OCI-LY7 (cell line): Measurements from ENCODE around the gene POTEM. TPM values are rescaled to one million over a fixed set of nuclear protein-coding genes. Genes with fewer than 3 reads are reported as not detected.
"Not testable (repeated sequence)": the region's sequence is repeated elsewhere in the genome, so short reads cannot be mapped to it uniquely, and the experiment has no call there.

Experiments
- BruUV-seq: library from RNA; stranded (reverse); fragments of 400-500 nt; replicated peaks from 2 replicates; lab custom pipeline; 2021; lab: Mats Ljungman, UMichigan
- CTCF ChIA-PET: fragments of 300-600 bp; sonication (Branson Sonifier 250); formaldehyde crosslinking; loops from one replicate; lab custom pipeline; 2022; ENCODE audit warnings: antibody characterized with exemption; ENCODE audit not compliant: unreplicated experiment; lab: Charles Lee
- POLR2A ChIA-PET: fragments of 300-600 bp; sonication (Branson Sonifier 250); formaldehyde crosslinking; loops from one replicate; lab custom pipeline; 2022; ENCODE audit warnings: antibody characterized with exemption; lab: Charles Lee
- DNase-seq: peaks from one replicate; pipeline ENCODE4 v3.0.0-alpha.2; 2015; ENCODE audit warnings: low spot score
- H2AFZ ChIP-seq: fragments of 200-600 bp; sonication (generic), shearing (Covaris generic); 2 replicates; pipeline ENCODE4 v1.6.1; 2014; ENCODE audit warnings: mild to moderate bottlenecking, antibody characterized with exemption, low read length, moderate library complexity
- H3K27ac ChIP-seq: fragments of 200-600 bp; sonication (generic); 2 replicates; pipeline ENCODE4 v1.5.1; 2014; ENCODE audit warnings: mixed run types, low read depth, mild to moderate bottlenecking, moderate library complexity, low read length, inconsistent platforms; ENCODE audit not compliant: poor library complexity, severe bottlenecking
- H3K36me3 ChIP-seq: fragments of 200-600 bp; sonication (generic); 2 replicates; pipeline ENCODE4 v1.6.1; 2014; ENCODE audit warnings: mild to moderate bottlenecking, antibody characterized with exemption, low read length, moderate library complexity, mixed read lengths; ENCODE audit not compliant: insufficient read depth
- H3K4me1 ChIP-seq: fragments of 200-600 bp; sonication (generic); 2 replicates; pipeline ENCODE4 v1.5.1; 2014; ENCODE audit warnings: mild to moderate bottlenecking, low read length; ENCODE audit not compliant: insufficient read depth, poor library complexity, severe bottlenecking
- H3K4me2 ChIP-seq: fragments of 200-600 bp; sonication (generic); 2 replicates; pipeline ENCODE4 v1.6.1; 2014; ENCODE audit warnings: mild to moderate bottlenecking, low read length
- H3K4me3 ChIP-seq: fragments of 200-600 bp; sonication (generic); 2 replicates; pipeline ENCODE4 v1.5.1; 2014; ENCODE audit warnings: mild to moderate bottlenecking, low read depth, low read length; ENCODE audit not compliant: poor library complexity, severe bottlenecking
- H3K79me2 ChIP-seq: fragments of 200-600 bp; sonication (generic); 2 replicates; pipeline ENCODE4 v1.6.1; 2016; ENCODE audit warnings: low read depth, mild to moderate bottlenecking, low read length, moderate library complexity, mixed read lengths; ENCODE audit not compliant: insufficient read depth
- H3K9me2 ChIP-seq: fragments of 200-600 bp; sonication (generic); 2 replicates; pipeline ENCODE4 v1.6.1; 2016; ENCODE audit warnings: mild to moderate bottlenecking, low read length, mixed read lengths; ENCODE audit not compliant: insufficient read depth
- H3K9me3 ChIP-seq: fragments of 200-600 bp; sonication (generic); 2 replicates; pipeline ENCODE4 v1.6.1; 2014; ENCODE audit warnings: mild to moderate bottlenecking, mixed run types, low read length, mixed read lengths
- H4K20me1 ChIP-seq: fragments of 200-600 bp; sonication (generic); 2 replicates; pipeline ENCODE4 v1.6.1; 2014; ENCODE audit warnings: mild to moderate bottlenecking, antibody characterized with exemption, low read length, moderate library complexity, mixed read lengths; ENCODE audit not compliant: insufficient read depth
- intact Hi-C: fragments of 100-400 bp; cut with micrococcal nuclease; formaldehyde crosslinking; loops from one replicate; pipeline ENCODE4 v1.10.0; 2022; ENCODE audit not compliant: unreplicated experiment
- total RNA-seq, 2 experiments: library from RNA; depleted of rRNA in 1 of 2; stranded (reverse); fragments of >200 nt in 1 of 2; shearing (Covaris generic) in 1 of 2; gene quantifications; 2 replicates each; pipeline ENCODE4 v1.2.3, GENCODE V29; 2014 to 2022

The POTEM gene
- total RNA-seq, 2 experiments from 2014 or later: 0.19 to 1.0 TPM

DNA sequence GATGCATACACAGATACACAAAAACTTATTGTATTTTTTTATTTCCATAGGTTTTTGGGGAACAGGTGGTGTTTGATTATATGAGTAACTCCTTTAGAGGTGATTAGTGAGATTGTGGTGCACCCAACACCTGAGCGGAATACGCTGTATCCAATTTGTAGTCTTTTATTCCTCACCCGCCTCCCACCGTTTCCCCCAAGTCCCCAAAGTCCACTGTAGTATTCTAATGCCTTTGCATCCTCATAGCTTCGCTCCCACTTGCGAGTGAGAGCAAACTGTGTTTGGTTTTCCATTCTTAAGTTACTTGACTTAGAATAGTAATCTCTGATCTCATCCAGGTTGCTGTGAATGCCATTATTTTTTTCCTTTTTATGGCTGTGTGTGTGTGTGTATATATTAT, 17.3 kb upstream of the POTEM start:
- H2AFZ ChIP-seq, CTCF ChIA-PET, H3K79me2 ChIP-seq, H3K27ac ChIP-seq, DNase-seq, H3K4me1 ChIP-seq, H3K4me3 ChIP-seq, BruUV-seq, intact Hi-C loops, H3K36me3 ChIP-seq, H3K9me2 ChIP-seq, H4K20me1 ChIP-seq, POLR2A ChIA-PET, H3K9me3 ChIP-seq, H3K4me2 ChIP-seq: not testable (repeated sequence)

DNA sequence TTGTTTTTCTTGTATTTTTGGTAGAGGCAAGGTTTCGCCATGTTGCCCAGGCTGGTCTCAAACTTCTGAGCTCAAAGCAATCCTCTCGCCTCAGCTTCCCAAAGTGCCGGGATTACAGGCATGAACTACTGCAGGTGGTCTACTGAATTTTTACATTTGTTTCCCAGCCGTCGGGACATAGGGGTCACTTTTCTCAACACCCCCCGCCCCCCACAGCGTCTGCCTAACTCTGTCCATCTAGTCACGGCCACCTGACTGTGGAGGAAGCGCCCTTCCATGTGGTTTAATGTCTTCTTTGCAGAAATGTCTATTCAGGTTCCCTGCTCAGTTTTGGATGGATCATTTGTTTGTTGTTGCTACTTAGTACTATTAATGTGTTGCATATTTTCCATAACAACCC, 14.1 kb upstream of the POTEM start:
- BruUV-seq, H3K36me3 ChIP-seq, H3K4me3 ChIP-seq, H3K9me2 ChIP-seq, H3K79me2 ChIP-seq, H3K4me1 ChIP-seq, intact Hi-C loops, POLR2A ChIA-PET, CTCF ChIA-PET, H2AFZ ChIP-seq, H4K20me1 ChIP-seq, H3K4me2 ChIP-seq, H3K9me3 ChIP-seq, H3K27ac ChIP-seq, DNase-seq: not testable (repeated sequence)

DNA sequence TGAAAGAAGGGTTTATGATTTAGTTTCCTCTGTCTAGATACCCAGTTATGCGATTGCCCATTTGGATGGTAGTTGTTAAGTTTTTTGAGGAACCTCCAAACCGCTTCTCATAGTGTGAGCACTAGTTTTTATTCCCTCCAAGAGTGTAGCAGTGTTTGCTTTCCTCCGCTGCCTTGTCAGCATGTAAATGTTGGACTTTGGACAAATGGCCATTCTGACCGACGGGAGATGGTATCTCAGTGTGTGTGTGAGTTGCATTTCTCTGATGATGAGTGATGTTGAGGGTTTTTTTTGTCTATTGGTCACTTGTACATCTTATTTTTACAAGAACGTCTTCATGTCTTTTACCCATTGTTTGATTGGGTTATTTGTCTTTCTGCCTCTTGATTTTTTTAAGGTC, 11.4 kb upstream of the POTEM start:
- CTCF ChIA-PET, H3K4me3 ChIP-seq, H3K9me3 ChIP-seq, H3K79me2 ChIP-seq, H3K27ac ChIP-seq, BruUV-seq, DNase-seq, H2AFZ ChIP-seq, H3K4me2 ChIP-seq, H4K20me1 ChIP-seq, H3K4me1 ChIP-seq, H3K9me2 ChIP-seq, H3K36me3 ChIP-seq, intact Hi-C loops, POLR2A ChIA-PET: not testable (repeated sequence)

DNA sequence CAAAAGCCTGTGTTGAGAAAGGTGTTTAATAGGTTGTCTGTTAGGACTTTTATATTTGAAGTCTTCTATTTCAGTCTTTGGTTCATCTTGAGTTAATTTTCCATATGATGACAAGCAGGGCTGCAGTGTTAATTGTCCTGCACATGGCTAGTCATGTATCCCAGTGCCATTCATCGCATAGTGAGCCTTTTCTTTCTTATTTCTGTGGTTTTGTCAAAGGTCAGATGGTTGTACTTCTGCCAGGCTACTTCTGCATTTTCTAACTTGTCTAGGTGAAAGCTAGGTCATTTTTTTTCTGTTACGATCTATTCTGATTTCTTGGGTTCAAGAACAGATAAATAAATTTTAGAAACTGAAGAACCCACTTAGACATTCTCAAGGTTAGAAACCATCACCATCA, 5.7 kb upstream of the POTEM start:
- BruUV-seq, H3K9me3 ChIP-seq, intact Hi-C loops, H3K4me1 ChIP-seq, CTCF ChIA-PET, H3K4me2 ChIP-seq, DNase-seq, H3K9me2 ChIP-seq, H3K36me3 ChIP-seq, POLR2A ChIA-PET, H3K27ac ChIP-seq, H3K79me2 ChIP-seq, H4K20me1 ChIP-seq, H2AFZ ChIP-seq, H3K4me3 ChIP-seq: not testable (repeated sequence)

DNA sequence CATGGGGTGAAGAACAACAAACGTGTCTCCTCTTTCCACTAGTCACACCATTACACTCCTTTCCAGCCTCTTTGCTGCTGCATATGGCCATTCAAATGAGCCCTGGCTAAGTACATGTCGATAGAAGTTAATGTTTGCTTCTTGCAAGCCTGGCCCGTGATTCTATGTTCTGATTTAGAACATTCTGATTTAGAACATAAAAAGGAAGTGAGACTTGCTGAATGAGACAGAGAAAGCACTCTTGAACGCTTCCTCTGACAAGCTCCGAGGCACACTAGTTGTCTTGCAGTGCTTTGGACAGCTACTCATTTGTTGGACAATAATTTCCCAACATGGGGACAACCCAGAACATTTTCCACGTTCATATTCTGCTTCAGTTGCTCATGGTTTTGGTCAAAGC, 5.1 kb upstream of the POTEM start:
- CTCF ChIA-PET, H3K9me3 ChIP-seq, BruUV-seq, H4K20me1 ChIP-seq, H2AFZ ChIP-seq, H3K4me2 ChIP-seq, H3K9me2 ChIP-seq, H3K27ac ChIP-seq, H3K4me1 ChIP-seq, POLR2A ChIA-PET, H3K4me3 ChIP-seq, DNase-seq, H3K36me3 ChIP-seq, intact Hi-C loops, H3K79me2 ChIP-seq: not testable (repeated sequence)

DNA sequence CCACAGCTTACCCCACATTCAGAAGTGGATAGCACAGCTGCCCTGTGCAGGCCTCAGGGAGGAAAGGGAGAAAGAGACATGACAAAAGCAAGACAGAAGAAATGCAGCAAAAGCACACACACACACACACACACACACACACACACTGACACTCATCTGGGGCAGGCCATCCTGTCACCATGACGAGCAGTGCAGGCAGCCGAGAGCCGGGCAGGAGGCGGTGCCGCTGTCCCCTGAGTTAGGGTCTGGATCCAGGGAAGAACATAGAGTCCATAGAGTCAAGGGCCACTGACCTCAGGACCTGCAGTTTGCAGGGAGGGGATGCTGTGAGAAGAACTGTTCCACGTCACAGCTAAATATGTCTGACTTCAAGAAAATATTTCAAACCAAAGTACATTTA, 4.0 kb upstream of the POTEM start:
- BruUV-seq, H3K27ac ChIP-seq, H3K4me3 ChIP-seq, H3K4me2 ChIP-seq, intact Hi-C loops, H4K20me1 ChIP-seq, DNase-seq, H3K79me2 ChIP-seq, POLR2A ChIA-PET, CTCF ChIA-PET, H3K9me2 ChIP-seq, H3K9me3 ChIP-seq, H3K36me3 ChIP-seq, H3K4me1 ChIP-seq, H2AFZ ChIP-seq: not testable (repeated sequence)

DNA sequence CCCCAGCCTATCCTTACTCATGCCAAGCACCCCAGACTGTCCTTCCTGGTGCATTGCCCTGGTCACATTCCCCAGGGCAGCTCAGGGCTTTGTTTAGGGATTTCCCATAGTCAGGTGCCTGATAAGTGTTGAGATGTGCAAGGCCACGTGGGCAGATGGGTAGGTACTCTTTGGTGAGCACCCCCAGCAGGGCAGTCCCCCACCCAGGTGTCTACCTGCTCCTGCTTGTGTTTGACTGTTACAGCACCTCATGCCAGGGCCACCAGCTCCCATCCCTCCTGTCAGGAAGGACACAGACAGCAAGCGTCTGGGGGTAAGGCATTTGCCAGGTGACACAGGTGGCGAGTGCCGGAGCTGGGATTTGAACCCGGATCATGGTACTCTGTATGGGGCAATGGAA, 2.4 kb upstream of the POTEM start:
- H3K4me2 ChIP-seq, H3K79me2 ChIP-seq, H3K36me3 ChIP-seq, POLR2A ChIA-PET, H3K4me3 ChIP-seq, BruUV-seq, H3K9me2 ChIP-seq, DNase-seq, H4K20me1 ChIP-seq, H3K27ac ChIP-seq, intact Hi-C loops, H3K9me3 ChIP-seq, H3K4me1 ChIP-seq, CTCF ChIA-PET, H2AFZ ChIP-seq: not testable (repeated sequence)
